ENCODE measurements around the gene AHI1. TPM values are rescaled to one million over a fixed set of nuclear protein-coding genes. Genes with fewer than 3 reads are reported as not detected.

The AHI1 gene
- total and polyA plus RNA-seq, 10 of the 15 experiments (the other 5 are each of a cell fraction or from before 2014, with no cell fraction given), result 3.2 to 9.5 (median 4.6) TPM

DNA sequence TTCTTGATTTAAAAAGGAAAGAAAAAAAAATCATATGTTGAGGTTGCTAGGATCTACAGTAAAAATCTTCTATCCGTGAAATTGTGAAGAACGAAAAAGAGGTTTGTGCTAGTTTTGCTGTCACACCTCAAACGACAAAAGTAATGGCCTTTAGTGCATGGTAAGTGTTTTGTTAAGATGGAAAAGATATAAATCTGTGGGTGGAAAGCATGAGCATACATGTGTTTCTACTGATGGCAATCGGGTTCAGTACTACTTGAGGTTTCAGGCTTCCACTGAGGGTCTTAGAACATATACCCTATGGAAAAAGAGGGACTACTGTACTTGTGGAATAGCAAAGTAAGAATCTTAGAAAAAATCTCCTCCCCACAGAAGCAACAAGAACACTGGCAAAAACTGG is 58.0 kb downstream of the AHI1 start:
- WGBS (ENCODE audit: insufficient coverage, insufficient replicate concordance, low lambda C conversion rate, missing lambda C conversion rate), result 98% methylated on average over 4 of the region's 4 CpGs

More for the DNA sequence above, 58.0 kb downstream of the AHI1 start:
- H4K20me1 ChIP-seq (ENCODE audit: control insufficient read depth, insufficient read depth), result no peaks in the 10 kb centered on the region
- no peak overlapping the region for H3K4me2 ChIP-seq (ENCODE audit: control insufficient read depth, insufficient read depth)
- TF ChIP-seq TCF7 (IDR thresholded peaks at IDR 0.05; ENCODE audit: borderline replicate concordance) (no peak), NFXL1 (IDR thresholded peaks at IDR 0.05; ENCODE audit: borderline replicate concordance) (no peak), HDGF (IDR thresholded peaks at IDR 0.05) (no peak), HDAC6 (IDR thresholded peaks at IDR 0.05; ENCODE audit: unreplicated experiment) (no peak), BCLAF1 (IDR thresholded peaks at IDR 0.05) (no peak), YBX1 (IDR thresholded peaks at IDR 0.05) (no peak), MYB (IDR thresholded peaks at IDR 0.05; ENCODE audit: borderline replicate concordance, low read depth, low read length) (no peak), RUNX3 (IDR thresholded peaks at IDR 0.05; ENCODE audit: low read length) (no peak), CHD4 (IDR thresholded peaks at IDR 0.05) (no peak)
- TF ChIP-seq, protein P1, sequence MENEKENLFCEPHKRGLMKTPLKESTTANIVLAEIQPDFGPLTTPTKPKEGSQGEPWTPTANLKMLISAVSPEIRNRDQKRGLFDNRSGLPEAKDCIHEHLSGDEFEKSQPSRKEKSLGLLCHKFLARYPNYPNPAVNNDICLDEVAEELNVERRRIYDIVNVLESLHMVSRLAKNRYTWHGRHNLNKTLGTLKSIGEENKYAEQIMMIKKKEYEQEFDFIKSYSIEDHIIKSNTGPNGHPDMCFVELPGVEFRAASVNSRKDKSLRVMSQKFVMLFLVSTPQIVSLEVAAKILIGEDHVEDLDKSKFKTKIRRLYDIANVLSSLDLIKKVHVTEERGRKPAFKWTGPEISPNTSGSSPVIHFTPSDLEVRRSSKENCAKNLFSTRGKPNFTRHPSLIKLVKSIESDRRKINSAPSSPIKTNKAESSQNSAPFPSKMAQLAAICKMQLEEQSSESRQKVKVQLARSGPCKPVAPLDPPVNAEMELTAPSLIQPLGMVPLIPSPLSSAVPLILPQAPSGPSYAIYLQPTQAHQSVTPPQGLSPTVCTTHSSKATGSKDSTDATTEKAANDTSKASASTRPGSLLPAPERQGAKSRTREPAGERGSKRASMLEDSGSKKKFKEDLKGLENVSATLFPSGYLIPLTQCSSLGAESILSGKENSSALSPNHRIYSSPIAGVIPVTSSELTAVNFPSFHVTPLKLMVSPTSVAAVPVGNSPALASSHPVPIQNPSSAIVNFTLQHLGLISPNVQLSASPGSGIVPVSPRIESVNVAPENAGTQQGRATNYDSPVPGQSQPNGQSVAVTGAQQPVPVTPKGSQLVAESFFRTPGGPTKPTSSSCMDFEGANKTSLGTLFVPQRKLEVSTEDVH (IDR thresholded peaks at IDR 0.05; ENCODE audit: low read depth, partially characterized antibody), result no peak
- ATAC-seq (no peak), FAIRE-seq (peak; percentile 27), DNase-seq (ENCODE audit: low read depth, low spot score) (no peak)
- no peak overlapping the region for H3K9ac ChIP-seq (ENCODE audit: control insufficient read depth, insufficient read depth, low read length)
- peaks cover 11% of the 10 kb centered on the region for H3K4me1 ChIP-seq (ENCODE audit: control insufficient read depth, insufficient read depth, low read length)
- intact Hi-C loops (cut with micrococcal nuclease; ENCODE audit: unreplicated experiment), result loop anchor here (1.0 to 10.0 kb wide), 3 partner anchors 294 to 485 kb away; partner anchors contain the start of gene ALDH8A1
- BruUV-seq (replicated peaks), result no TSS peak
- H3K27ac ChIP-seq (ENCODE audit: control insufficient read depth, insufficient read depth), result no peak overlapping the region
- in situ Hi-C loops (cut with MboI), result loop anchor here (5.0 to 25.0 kb wide), 4 partner anchors 452 to 1477 kb away; partner anchors contain the start of gene TBPL1
- H3K4me3 ChIP-seq, result no peak overlapping the region
- SMC1A ChIA-PET (ENCODE audit: uncharacterized antibody, unreplicated experiment), result interaction anchor here (0.8 to 2.5 kb wide), 7 partner anchors 11 to 520 kb away, joined by 3 to 12 read pairs (median 5); no protein-coding TSS in a partner anchor
- POLR2A ChIA-PET, result no interaction called here
- H3K79me2 ChIP-seq (ENCODE audit: control insufficient read depth, insufficient read depth, low read length), result no peaks in the 10 kb centered on the region
- RAD21 ChIA-PET (ENCODE audit: unreplicated experiment), result interaction anchor here (1.0 to 2.5 kb wide), 7 partner anchors 8 to 1283 kb away, joined by 3 to 8 read pairs (median 6); no protein-coding TSS in a partner anchor
- H3K9me3 ChIP-seq (replicated peaks; ENCODE audit: control insufficient read depth, insufficient read depth, low read length), result no peaks in the 10 kb centered on the region
- no peaks in the 10 kb centered on the region; a peak in 1 of 4 replicates for H3K36me3 ChIP-seq (ENCODE audit: control insufficient read depth in 2 of 2, insufficient read depth in 2 of 2, low read length in 1 of 2)
- CTCF ChIA-PET, result interaction anchor here (0.7 to 3.7 kb wide), 12 partner anchors 10 to 620 kb away, joined by 3 to 31 read pairs (median 3); no protein-coding TSS in a partner anchor
- no peak overlapping the region; the same call in 1 of the 2 replicates for H2AFZ ChIP-seq (ENCODE audit: control insufficient read depth, low read depth, low read length)
- no peaks in the 10 kb centered on the region for H3K27me3 ChIP-seq (replicated peaks in 1 of 2; ENCODE audit: control insufficient read depth in 2 of 2, insufficient read depth in 2 of 2, low read length in 1 of 2)

Data from GM12878 (cell line).